Measurements from ENCODE around the gene NOX5.

NOX5 gene

GRCh38 chr15:69076756-69077155 lies 62.3 kb downstream of the NOX5 start:
- H3K4me3 ChIP-seq (ENCODE audit: low read length) = no peak overlapping the region
- no peak for TF ChIP-seq CTCF (IDR thresholded peaks at IDR 0.05; ENCODE audit: insufficient read depth, low read depth, low read length, missing control alignments)
- DNase-seq (ENCODE audit: low read depth) = no peak

DNA sequence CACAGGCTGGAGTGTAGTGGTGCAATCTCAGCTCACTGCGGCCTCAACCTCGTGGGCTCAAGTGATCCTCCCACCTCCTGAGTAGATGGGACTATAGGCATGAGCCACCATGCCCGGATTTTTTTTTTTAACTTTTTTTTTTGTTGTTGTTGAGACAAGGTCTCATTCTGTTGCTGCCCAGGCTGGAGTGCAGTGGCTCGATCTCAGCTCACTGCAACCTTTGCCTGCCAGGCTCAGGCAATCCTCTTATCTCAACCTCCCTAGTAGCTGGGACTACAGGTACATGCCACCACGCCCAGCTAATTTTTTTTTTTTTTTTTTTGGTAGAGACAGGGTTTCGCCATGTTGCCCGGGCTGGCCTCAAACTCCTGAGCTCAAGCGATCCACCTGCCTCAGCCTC lies 64.1 kb downstream of the NOX5 start:
- no peak for TF ChIP-seq CTCF (IDR thresholded peaks at IDR 0.05; ENCODE audit: insufficient read depth, low read depth, low read length, missing control alignments)
- no peak for DNase-seq (ENCODE audit: low read depth)
- no peak overlapping the region for H3K4me3 ChIP-seq (ENCODE audit: low read length)

GRCh38 chr15:69080295-69081248 lies 66.1 kb downstream of the NOX5 start:
- no peak overlapping the region for H3K4me3 ChIP-seq (ENCODE audit: low read length)
- peak; percentile 28 for DNase-seq (ENCODE audit: low read depth)
- TF ChIP-seq CTCF (IDR thresholded peaks at IDR 0.05; ENCODE audit: insufficient read depth, low read depth, low read length, missing control alignments) = no peak

- no peak for TF ChIP-seq CTCF (IDR thresholded peaks at IDR 0.05; ENCODE audit: insufficient read depth, low read depth, low read length, missing control alignments)
- H3K4me3 ChIP-seq (ENCODE audit: low read length) = no peak overlapping the region
- DNase-seq (ENCODE audit: low read depth) = no peak
Measured at GRCh38 chr15:69081310-69082004, 67.0 kb downstream of the NOX5 start.

GRCh38 chr15:69082021-69082502 lies 67.6 kb downstream of the NOX5 start:
- DNase-seq (ENCODE audit: low read depth) = no peak
- H3K4me3 ChIP-seq (ENCODE audit: low read length) = no peak overlapping the region
- no peak for TF ChIP-seq CTCF (IDR thresholded peaks at IDR 0.05; ENCODE audit: insufficient read depth, low read depth, low read length, missing control alignments)

- H3K4me3 ChIP-seq (ENCODE audit: low read length) = no peak overlapping the region
- no peak for TF ChIP-seq CTCF (IDR thresholded peaks at IDR 0.05; ENCODE audit: insufficient read depth, low read depth, low read length, missing control alignments)
- DNase-seq (ENCODE audit: low read depth) = no peak
Measured at GRCh38 chr15:69082554-69082953, 68.1 kb downstream of the NOX5 start.
